Measurements from ENCODE around the gene SMC3.
"Not testable (repeated sequence)": the region's sequence is repeated elsewhere in the genome, so short reads cannot be mapped to it uniquely, and the experiment has no call there.

SMC3 gene

DNA sequence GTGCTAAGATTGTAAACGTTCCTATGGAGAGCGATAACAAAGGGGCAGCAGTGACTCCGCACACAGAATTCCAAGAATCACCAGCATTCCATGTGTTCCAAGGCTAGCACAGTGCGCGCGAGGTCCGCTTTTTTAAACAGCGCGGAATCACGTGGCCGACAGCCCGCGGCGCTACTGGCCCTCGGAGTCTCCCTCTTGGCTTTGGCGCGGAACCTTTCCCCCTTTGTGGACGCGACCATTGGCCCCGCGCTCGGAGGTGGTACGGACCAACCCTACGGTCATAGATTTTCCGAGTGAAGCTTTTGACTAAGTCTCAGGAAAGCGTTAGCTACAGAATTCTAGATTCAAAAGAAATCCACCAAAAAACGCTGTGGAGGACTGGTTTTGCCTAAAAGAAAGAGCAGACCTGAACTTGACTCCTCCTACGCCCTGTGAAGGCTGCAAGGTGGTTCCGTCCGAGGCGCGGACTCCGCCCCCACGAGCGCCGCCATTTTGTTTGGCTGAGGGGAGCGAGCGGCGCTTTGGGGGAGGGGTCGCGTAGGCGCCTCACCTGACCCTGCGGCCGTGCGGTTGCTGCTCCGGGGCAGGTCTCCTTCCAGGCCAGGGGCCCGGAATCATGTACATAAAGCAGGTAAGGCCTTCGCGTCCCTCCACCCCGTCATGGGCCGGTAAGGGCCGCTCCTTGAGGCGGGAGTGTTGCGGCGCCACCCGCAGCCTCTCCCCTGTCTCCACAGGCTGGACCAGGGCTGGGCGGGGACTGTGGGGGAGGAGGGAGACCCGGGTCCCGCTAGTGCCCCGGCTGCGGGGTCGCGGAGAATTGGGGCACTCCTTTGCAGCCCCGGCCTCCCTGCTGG lies at the start of gene SMC3:
Gene SMC3 (plus strand): TSS at position 495 of the 854 bp plus-strand sequence. CDS start 122 bp downstream, at position 617.
- DNase-seq, result peak; percentile 86 to 88

DNA sequence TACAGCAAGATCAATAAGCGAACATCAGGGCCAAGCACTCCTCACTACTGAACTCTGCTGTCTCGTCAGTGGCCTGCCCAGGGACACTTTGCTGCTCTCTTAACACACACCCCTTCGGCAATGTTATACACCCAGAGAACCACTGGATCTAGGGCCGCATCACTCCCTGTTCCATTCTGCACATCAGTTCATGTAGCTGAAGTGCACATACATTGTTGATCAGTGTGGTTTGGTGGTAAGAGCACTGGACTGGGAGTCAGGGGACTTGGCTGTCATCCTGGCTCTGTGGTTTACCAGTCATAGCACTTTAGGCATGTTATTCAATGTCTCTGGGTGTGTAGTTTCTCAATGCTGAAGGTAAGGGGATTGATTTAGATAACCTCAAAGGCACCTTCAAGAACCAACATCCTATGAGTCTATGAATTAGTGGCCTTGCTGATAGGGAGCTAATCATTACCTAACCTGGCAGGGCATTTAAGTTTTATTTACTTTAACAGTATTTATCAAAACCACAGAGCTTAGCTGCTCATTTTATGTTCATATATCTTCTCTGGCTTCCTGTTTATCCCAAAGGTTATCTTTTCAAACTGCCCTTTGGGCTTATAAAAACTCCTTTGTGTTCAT lies 45.0 kb upstream of the SMC3 start:
- DNase-seq, result no peak

DNA sequence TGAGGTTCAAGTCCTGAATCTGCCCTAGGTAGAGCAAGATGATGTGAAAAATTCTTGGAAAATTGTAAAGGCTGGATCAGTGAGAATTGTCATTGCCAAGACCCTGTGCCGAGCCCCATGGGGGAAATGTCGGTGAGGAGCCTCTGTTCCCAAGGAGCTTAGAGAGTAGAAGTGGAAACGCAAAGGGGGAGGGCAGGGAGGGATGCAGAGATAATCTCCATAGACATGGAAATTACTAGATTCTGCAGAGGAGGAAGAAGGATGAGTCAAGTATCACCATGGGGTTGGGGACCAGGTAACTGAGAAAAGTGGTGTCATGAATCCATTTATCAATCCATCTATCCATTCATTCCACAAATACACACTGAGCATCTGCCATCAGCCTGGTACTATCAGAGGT lies 43.8 kb upstream of the SMC3 start:
- DNase-seq, result no peak

DNA sequence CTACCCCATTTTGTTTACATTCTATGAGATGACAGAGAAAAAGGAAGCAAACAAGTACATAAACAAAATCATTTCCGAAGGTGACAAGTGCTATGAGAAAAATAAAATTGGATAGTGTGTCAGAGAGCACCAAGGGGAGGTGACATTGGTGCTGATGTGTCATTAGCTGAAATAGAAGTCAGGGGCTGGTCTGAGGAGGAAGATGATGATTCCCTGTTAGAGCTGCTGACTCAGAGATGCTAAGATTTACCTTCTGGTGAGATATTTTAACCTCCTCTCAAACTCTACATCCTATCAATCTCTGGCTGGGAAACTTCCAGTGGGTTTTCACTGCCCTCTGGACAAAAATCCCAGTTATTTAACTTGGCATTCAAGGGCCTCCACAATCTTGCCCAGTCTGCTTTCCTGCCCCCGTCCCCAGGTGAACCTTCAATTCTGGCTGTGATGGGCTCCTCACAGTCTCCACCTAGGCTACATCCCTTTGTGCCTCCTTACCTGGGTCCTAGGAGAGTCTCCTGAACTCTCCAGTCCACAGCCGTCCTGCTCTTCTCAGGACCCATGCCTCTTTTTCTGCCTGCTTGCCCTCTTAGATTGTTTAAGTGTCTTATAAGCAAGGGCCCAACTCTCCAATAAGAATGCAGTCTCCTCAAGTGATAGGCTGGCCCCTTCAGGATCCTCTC lies 43.2 kb upstream of the SMC3 start:
- DNase-seq, result no peak

DNA sequence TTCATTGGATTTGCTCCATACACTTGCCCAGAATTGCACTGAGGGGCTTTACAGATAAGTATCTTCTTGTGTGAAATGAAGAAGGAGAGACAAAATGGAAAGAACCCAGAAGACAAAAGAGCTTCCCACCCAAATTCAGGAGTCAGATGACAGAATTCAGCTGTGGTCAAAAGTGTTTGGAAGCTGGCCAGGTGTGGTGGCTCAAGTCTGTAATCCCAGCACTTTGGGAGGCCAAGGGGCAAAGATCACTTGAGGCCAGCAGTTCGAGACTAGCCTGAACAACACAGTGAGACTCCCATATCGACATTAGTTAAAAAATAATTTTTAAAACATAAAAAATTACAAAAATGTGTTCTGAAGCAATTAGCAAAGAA lies 42.6 kb upstream of the SMC3 start:
- no peak for DNase-seq

DNA sequence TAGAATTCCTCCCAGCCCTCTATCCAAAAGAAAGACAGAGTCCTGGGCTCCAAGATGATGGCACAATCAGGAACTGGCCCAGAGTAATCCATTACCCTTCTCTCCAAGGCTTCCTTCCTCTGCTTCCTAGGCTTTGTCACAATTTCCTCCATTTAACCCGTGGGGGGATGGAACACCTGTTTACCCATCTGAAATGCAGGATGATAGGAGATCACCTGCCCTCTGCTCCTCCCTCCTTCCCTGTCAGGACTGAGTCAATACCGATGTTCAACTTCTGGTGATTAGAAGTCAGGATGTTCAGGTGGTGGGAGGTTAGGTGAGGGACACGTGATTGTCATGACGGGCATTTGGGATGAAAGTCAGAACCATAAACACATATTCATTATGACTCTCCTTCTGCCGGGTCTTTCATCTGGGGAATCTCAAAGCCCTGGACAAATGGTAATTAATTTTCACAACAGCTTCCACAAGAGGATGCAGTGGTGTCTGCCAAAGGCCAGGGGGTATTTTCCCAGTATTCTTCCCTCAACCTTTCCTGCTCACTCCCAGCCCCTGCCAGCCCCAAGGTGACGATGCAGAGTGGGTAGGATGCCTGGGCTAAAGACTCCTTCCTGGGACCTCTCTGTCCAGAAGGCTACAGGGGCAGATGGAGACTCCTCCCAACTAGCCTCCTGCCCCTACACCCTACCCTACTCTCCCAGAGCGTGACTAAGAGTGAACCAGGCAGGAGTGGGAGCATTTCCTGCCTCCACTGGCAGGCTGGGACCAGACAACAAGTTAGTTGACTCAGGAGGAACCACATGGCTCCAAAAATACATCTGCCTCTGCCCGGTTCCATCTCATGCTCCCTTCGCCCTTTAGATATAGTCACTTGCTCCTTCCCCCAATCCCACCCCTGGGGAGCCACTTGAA lies 41.9 kb upstream of the SMC3 start:
- DNase-seq, result no peak

DNA sequence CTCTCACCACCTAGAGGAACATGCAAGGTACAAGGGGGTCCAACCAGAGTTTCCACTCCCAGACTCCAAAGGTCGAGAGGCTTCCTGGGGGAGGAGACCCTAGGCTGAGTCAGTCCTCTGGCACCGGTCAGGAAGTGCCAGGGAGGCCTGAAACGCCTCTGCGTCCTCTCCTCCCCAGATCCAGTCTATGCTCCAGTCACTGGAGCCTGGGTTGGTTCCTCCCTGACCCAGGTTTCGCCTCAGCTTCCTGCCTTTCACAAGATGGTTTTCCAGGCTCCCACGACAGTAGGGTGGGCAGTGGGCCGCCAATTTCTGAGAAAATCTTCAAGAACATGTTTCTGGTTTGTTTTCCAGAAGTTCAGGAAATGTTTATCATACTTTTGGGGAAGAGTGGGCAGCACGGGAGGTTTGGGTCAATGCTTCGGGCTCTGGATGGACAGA lies 39.7 kb upstream of the SMC3 start:
- no peak for DNase-seq

DNA sequence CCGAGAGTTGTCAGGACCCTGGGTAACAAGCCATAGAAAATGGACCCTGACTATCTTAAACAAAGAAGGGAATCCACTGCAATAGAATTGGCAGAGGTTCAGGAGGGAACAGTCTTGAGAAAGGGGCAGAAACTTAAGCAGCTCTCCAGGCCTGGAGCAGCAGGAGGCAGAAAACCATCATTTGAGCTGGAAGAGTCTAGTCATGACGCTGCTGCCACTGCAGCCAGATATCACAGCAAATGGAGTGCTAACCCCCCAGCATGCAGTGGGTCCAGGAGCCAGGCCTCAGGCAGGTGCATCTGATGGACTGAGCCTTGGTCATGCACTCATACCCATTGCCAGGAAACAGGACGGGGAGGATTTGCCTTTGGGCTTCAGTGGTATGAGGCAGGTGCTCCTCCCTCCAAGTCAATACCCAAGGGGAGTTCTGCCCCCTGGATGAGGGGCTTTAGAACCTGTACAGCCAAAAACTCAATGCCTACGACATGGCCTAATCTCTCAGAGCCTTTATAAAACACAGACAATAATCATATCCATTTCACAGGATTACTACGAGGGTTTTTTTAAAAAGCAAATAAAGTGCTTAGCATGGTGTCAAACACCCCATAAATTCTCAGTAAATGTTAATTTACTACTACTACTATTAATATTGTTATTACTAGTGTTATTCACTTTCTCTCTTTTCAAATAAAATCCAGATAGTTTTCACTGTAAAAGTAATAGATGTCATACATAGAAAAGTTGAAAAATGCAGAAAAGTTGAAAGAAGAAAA lies 39.1 kb upstream of the SMC3 start:
- no peak for DNase-seq

DNA sequence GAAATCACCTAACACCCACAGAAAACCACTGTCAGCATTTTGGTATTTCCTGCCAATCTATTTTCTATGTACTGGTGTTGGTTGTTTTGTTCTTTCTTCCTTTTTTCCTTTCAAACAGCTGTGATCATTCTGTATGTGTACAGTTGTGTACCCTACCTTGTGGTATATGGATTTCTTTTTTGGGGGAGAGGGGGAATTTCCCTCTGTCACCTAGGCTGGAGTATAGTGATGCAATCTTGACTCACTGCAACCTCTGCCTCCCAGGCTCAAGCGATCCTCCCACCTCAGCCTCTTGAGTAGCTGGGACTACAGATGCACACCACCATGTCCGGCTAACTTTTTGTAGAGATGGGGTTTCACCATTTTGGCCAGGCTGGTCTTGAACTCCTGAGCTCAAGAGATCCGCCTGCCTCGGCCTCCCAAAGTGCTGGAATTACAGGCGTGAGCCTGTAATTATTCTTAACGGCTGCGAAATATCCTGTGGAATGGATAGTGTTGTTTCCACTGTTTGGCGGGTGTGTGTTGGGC lies 38.4 kb upstream of the SMC3 start:
- peak in 1 of 2 experiments; percentile 60 for DNase-seq

DNA sequence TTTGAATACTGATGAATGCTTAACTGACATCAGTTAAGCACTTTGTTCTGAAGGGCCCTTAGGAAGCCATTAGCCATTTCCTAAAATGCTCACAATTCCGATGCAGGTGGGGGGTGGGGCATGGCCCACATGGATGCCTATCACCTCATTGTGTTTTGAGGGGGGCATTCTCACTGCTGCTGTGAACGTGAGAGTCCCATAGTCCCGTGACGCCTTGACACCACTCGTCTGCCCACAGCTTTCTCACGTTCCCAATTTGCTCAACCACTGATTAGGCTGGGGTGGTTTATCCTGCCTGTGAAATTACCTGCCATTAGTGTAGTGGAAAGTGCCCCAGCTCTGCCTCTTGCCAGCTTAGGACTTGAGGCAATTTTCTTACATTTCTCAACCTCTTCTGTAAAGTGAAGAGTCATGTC lies 37.9 kb upstream of the SMC3 start:
- peak in 1 of 2 experiments; percentile 34 for DNase-seq

DNA sequence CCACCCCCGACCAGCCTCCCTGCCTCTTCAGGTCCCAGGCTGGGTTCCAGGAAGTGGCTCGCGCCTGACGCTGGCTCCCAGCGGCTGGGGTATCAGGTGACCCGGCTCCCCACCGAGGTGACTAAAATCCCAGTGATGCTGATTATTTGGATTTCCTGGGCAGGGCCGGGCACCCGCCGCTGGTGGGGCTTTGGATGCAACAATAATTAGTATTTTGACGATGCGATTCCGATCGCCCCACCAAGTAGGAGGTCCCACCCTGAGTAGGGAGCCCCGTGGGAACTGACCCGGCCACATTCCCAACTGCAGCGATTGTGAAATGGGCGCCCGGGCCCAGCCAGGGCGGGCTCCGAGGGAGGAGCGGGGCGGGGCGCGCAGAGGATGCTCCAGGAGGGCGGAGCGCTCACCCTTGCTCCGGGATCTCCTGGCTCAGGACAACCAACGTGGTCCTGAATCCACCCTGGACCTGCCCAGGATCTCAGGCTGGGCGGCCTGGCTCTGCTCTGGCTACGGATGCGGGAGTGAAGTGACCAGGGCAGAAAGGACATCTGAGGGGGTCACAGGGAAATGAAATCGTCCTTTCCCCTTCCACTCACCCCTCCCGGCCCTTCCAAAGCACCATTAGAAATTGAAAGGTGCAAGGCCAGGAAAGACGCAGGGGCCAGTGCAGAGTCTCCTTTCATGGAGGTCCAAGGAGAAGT lies 37.2 kb upstream of the SMC3 start:
- DNase-seq, result no peak

DNA sequence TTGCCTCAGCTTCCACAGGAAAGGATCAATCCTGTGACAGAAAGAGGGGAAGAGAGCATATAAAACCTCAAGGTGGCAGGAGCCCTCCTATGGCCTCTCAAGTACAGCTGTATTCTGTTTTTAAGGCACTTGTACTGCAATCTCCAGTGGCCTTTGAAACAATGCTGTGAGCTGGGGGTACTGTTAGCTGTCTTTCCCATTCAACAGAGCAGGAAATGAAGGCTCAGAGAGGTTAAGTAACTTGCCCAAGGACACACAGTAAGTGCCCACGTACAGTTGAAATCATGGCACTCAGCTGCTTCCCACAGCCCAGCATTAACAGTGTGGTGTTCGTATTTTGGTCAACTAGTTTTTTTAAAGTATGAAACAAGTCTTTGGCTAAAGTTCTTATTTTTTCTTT lies 35.8 kb upstream of the SMC3 start:
- no peak for DNase-seq

DNA sequence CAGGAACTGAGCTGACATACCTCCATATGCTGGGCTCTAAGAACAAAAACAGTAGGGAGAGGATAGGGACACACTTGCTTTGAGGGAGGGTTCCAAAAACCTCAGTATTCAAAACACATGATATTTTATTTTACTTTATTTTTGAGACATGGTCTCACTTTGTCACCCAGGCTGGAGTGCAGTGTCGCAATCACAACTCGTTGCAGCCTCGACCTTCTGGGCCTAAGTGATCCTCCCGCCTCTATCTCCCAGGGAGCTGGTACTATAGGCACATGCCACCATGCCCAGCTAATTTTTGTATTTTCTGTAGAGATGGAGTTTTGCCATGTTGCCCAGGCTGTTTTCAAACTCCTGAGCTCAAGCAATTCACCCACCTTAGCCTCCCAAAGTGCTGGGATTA lies 34.9 kb upstream of the SMC3 start:
- DNase-seq, result not testable (repeated sequence)

DNA sequence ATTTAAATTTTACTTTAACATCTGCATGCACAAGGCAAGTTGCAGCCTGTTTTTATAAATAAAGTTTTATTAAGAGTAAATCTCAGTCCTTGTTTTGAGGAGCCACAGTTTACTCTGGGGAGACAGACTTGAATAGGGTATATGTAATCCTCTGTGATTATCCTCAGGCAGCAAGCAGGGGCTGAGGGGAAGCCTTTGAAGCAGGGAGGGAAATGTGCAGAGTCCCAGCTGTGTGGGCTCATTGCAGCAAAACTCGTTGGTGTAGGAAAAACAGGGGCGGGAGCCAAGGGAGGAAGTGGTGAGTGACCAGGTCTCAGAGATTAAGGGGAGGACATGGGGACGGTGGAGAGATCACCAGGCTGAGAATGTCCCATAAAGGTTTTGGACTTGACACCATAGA lies 34.3 kb upstream of the SMC3 start:
- no peak for DNase-seq

DNA sequence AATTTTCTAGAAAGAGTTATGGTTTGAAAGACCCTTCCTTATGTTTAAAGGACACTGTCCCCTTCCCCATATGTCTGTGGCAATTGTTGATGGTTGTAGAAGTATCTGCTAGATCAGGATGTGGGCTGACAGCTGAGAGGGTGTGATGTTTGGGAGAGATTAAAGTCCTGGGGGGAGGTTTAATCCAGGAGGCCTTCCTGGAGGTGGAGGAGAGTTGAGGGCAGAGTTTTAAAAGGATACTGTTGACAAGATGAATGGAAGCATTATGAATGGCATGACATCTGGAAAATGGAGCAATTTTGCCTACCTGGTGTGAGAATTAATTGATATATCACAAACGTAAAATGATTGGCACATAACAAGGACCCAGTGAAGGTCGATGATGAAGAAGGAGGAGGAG lies 32.9 kb upstream of the SMC3 start:
- DNase-seq, result no peak

DNA sequence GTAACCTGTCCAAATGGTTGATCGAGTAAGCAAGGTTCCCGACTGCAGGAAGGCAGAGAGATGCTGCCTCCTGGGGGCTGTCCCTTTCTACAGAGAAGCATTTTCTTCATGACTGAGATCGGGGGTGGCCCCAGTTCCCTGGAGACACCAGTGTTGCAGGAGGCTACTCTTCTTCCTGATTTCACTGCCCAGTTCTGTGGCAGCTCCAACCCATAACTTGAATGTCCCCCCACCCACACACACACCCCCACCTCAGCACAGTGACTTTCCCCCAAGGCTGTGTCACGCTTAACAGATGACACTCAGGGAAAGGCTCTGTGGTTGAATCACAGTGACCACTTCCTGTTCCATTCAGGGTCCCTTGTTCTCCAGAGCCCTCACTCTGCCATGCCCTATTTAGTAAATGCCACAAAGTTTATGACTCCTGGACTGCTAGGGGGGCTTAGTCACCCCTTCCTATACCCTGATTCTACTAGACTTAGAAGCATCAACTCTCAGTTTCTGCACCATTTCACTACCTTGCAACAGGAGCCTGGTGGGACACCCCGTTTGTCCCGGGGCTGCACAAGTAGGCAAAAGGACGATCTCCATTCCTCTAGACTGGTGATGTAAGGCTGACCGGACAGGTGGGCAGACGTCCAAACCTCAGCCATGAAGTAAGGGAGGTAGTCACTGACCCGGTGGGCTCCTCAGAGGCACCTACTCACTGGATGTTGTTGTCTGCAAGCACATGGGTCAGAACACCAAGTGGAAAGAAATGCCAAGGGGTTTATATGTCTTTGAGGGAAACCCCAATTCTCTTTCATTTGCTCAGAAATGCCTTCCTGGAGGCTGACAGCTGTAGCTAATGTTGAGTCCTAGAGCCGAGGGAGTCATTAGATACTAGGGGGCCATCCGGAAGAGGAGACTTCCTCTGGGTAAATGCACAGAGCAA lies 31.3 kb upstream of the SMC3 start:
- DNase-seq, result peak; percentile 45 to 79

DNA sequence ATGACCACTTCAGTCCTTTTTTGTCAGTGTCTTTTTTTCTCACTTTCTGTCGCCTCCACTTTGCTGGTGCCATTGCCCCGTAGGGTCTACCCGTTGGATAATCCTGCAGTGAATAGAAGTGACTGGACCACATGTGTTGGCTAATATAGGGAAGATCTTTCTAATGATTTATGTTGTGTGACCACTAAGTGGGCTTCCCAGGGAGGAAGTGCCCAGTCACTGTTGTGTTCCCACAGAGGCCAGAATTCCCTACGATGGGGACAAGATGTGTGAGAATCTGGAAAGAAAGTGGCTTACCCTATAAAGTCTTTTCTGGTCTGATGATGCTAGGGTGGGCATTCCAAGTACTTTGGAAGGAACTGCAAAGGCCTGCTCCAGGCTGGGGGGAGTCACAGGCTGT lies 28.4 kb upstream of the SMC3 start:
- no peak for DNase-seq

DNA sequence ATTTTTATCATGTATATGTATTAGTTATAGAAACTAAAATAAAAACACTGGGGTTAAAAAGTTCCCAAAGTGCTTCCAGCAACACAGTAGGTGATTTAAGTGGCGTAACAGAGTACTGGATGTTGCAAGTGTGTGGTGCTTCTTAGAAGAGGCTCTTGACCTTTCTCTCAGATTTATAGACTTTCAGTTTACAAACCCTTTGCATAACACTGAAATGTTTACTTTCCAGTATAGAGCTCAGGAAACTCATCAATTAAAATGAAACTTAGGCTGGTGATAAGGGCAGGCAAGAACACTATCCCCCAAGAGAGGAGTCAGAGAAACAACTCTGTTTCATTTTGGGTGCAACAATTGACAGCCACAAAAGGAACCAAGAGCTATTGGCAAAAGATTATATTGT lies 27.5 kb upstream of the SMC3 start:
- DNase-seq, result no peak

DNA sequence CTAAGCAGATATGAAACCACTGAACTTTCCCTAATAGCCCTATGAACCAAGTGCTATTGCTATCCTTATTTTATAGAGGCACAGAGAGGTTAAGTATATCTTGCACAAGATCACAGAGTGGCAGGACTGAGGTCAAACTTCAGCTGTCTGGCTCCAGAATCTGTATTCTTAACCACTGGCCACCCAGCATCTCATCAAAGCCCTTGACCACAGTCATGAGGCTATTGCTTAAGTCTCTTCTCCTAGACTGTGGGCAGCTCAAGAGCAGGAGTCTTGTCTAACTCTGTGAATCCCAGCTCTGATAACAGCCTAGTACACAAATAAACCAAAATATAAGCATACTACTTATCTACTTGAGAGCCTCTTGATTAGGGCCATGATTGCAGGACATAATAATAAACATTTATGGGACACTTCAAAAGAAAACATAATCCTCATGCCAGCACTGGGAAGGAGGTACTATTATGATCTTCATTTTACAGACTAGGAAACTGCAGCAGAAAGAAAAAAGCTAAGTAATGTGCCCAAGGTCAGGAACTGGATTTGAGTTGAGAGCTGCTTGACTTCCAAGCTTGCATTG lies 22.4 kb upstream of the SMC3 start:
- DNase-seq, result no peak

DNA sequence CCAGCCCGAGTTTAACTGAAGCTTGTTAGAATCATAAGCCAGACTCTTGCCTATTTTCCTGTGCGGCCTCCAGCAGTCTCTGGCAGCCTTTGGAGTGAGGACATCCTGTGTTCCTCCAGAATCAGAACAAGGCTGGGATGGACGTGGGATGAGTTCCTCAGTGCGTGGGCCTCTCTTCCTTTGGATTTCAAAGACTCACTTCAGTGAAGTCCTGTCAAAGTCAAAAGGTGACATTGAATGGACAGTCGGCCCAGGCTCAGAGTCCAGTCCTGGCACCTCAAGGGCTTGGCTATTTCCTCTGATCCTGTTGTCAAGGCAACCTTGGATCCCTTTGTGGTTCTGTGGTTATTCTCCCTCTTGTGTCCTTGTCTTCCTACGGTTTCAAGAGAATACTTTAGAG lies 21.4 kb upstream of the SMC3 start:
- DNase-seq, result no peak
